Ascending aorta (tissue), 2 donors: Measurements from ENCODE around the gene COPG2. TPM values are rescaled to one million over a fixed set of nuclear protein-coding genes. Genes with fewer than 3 reads are reported as not detected.

ENCODE experiments used
- DNase-seq, 2 donors: peaks; one replicate each; pipeline ENCODE4 v3.0.0-alpha.2; 2019; ENCODE audit warnings: low spot score in 2 of 2
- H3K27ac ChIP-seq, 2 donors: fragments of 200-600 bp; sonication (generic); one replicate each; pipeline ENCODE4 v1.5.1; 2016 to 2017; ENCODE audit warnings: mild to moderate bottlenecking in 1 of 2
- H3K27me3 ChIP-seq: fragments of 200-600 bp; sonication (generic); one replicate; pipeline ENCODE4 v1.5.1; 2017
- H3K36me3 ChIP-seq, 2 donors: fragments of 200-600 bp; sonication (generic); one replicate each; pipeline ENCODE4 v1.5.1; 2016
- H3K4me1 ChIP-seq, 2 donors: fragments of 200-600 bp; sonication (generic); one replicate each; pipeline ENCODE4 v1.5.1; 2016 to 2017; ENCODE audit warnings: mild to moderate bottlenecking in 1 of 2
- H3K4me3 ChIP-seq, 2 donors: fragments of 200-600 bp; sonication (generic); one replicate each; pipeline ENCODE4 v1.5.1; 2016 to 2017; ENCODE audit warnings: mild to moderate bottlenecking in 1 of 2
- H3K9me3 ChIP-seq, 2 donors: fragments of 200-600 bp; sonication (generic); one replicate each; pipeline ENCODE4 v1.5.1; 2016
- intact Hi-C: fragments of 100-400 bp; cut with DNase I; formaldehyde crosslinking; loops from one replicate; pipeline ENCODE4 v1.15.1; 2023
- total RNA-seq: library from RNA; depleted of rRNA; stranded (reverse); fragments of >200 nt; gene quantifications from one replicate; pipeline ENCODE4 v1.1.0, GENCODE V29; 2016
- TF ChIP-seq, protein P1 (sequence below), 3 experiments: fragments of 200-600 bp in 2 of 3; fragments of 450-650 bp in 1 of 3; sonication (generic) in 2 of 3; IDR thresholded peaks; one replicate each; pipeline ENCODE4 v1.5.1; 2016 to 2019; ENCODE audit warnings: antibody characterized with exemption in 3 of 3, mild to moderate bottlenecking in 1 of 3, moderate library complexity in 1 of 3

COPG2 gene
- total RNA-seq, 1 donor from 2014 or later = 5.4 TPM

DNA sequence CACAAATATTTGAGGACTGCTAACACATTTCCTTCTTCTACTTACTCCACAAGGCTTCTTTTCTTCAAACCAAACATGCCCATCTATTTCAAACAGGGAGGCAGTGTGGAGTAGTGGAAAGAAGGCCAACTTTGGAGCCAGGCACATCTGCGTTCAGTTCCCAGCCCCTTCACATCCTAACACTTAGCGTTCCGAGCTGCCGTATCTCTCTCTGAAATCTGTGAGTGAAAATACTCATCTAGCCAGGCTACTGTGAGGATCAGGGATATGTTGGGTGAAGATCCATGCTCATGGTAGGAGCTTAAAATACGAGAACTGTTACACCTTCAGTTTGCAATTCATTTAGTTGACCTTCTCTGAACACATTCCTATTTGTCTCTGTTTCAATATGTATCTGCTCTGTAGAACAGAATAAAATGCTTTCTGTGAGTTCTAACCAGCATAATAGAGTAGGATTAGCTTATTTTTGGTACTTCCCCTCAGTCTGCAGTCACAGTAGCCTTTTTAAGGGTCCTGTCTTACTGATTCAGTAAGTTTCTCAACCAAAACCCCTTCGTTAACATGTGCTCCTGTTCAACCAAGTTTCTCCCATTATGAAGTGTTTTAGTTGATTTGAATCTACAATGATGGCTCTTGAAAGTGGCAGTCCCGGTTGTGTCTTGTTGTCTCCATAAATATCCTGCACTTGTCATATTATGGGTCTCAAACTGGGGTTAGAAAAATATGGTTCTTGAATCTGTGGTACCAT is 180.0 kb downstream of the COPG2 start:
- no peaks in the 10 kb centered on the region for H3K27me3 ChIP-seq
- peaks cover 0 to 20% of the 10 kb centered on the region in 2 donors for H3K4me1 ChIP-seq
- no peak for DNase-seq
- intact Hi-C loops = loop anchor here (5.0 kb wide), 2 partner anchors 46 to 211 kb away; partner anchors contain the start of gene CEP41
- H3K9me3 ChIP-seq = no peaks in the 10 kb centered on the region
- TF ChIP-seq, protein P1, sequence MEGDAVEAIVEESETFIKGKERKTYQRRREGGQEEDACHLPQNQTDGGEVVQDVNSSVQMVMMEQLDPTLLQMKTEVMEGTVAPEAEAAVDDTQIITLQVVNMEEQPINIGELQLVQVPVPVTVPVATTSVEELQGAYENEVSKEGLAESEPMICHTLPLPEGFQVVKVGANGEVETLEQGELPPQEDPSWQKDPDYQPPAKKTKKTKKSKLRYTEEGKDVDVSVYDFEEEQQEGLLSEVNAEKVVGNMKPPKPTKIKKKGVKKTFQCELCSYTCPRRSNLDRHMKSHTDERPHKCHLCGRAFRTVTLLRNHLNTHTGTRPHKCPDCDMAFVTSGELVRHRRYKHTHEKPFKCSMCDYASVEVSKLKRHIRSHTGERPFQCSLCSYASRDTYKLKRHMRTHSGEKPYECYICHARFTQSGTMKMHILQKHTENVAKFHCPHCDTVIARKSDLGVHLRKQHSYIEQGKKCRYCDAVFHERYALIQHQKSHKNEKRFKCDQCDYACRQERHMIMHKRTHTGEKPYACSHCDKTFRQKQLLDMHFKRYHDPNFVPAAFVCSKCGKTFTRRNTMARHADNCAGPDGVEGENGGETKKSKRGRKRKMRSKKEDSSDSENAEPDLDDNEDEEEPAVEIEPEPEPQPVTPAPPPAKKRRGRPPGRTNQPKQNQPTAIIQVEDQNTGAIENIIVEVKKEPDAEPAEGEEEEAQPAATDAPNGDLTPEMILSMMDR (IDR thresholded peaks at IDR 0.05) = no peak
- no peaks in the 10 kb centered on the region for H3K36me3 ChIP-seq
- no peak overlapping the region for H3K4me3 ChIP-seq
- no peak overlapping the region for H3K27ac ChIP-seq

DNA sequence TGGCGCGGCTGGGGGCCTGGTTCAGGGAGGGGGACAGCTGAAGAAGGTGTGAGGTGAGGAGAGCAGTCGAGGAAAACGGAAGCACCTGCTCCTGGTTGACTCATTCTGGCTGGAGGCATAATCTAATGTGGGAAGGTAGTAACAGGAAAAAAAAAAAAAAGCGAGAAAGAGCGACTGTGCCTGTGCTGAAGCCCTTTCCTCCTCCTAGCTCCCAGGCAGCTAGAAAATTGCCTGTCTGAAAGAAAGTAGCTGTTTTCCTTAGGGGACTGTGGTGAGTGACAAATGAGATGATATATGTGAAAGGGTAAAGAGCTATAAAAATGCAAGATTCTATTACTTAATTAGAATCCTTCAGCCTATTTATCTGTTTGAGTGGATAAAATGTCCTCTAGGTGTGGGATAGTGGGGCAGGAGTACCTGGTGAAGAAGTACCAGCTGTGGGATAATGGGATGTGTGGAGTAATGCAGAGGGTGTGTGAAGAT is 181.6 kb downstream of the COPG2 start:
- H3K27ac ChIP-seq = no peak overlapping the region
- intact Hi-C loops = loop anchor here (5.0 kb wide), 2 partner anchors 45 to 210 kb away; partner anchors contain the start of gene CEP41
- H3K27me3 ChIP-seq = no peaks in the 10 kb centered on the region

DNA sequence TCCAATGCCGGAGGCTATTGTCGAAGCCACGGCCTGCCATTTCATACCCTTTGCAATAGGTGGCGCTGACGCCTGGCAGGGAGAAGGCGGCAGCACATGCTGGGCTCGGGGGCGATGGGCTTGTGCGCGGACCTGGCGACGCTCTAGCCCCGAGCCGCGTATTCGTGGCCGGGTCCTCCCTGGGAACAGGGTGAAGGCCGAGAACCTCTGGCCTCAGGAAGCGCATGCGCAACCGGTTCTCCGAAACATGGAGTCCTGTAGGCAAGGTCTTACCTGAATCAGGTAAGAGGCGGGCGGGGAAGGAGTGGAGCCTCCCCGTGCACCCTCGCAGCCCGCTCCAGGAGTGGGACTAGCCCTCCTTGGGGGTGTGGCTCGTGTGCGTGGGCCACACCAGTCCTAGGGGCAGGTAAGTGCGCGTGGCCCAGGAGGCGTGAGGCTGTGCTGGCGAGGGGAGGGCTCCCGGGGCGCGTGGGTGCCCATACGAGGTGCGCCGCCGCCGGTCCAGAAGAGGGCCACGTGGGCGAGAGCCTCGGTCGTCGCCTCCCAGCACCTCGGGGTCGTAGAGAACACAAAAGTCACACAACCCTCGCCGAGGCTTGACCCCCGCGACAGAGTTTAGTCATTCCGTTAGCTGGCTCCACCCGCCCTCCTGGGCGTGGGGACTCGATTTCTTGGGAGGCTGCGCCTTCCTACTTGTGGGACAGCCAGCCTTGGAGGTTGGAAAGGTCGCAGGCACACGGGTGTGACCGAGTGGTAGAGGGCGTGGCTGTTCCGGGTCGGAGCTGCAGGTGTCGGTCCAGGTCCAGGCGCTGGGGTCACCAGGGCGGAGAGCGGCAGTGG is 182.2 kb downstream of the COPG2 start:
- Histone ChIP-seq H3K36me3 (no peaks in the 10 kb centered on the region), H3K4me3 (peak overlapping the region; percentile 58 to 71), H3K27ac (no peak overlapping the region), H3K27me3 (no peaks in the 10 kb centered on the region), H3K4me1 (peaks cover 0 to 14% of the 10 kb centered on the region in 2 donors), H3K9me3 (no peaks in the 10 kb centered on the region)
- DNase-seq = no peak
- TF ChIP-seq, protein P1 (IDR thresholded peaks at IDR 0.05) = peak; percentile 39 to 72 (median 53)
- intact Hi-C loops = loop anchor here (5.0 kb wide), 2 partner anchors 44 to 209 kb away; partner anchors contain the start of gene CEP41

More for the DNA sequence above, 181.6 kb downstream of the COPG2 start:
- H3K9me3 ChIP-seq = no peaks in the 10 kb centered on the region
- DNase-seq = no peak
- H3K36me3 ChIP-seq = no peaks in the 10 kb centered on the region
- peaks cover 0 to 20% of the 10 kb centered on the region in 2 donors for H3K4me1 ChIP-seq
- TF ChIP-seq, protein P1 (IDR thresholded peaks at IDR 0.05) = no peak
- H3K4me3 ChIP-seq = peak overlapping the region; percentile 58 to 71

DNA sequence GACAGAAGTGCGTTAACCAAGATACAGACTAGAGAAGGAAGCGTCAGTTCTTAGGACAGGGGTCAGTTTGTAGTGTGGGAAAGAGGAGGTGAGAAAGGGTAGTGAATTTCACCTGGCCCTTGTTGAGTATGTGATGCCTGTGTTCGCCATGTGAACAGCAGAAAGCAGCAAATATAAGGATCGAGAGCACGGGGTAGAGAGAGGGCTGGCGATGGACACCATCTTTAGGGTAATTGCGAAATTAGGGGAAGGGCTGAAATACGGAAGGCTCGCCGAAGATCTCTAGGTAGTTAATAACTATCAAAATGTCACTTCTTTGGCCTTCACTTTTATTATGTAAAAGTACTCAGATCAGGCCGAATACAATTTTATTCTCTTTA is 182.8 kb downstream of the COPG2 start:
- no peaks in the 10 kb centered on the region for H3K27me3 ChIP-seq
- intact Hi-C loops = loop anchor here (5.0 kb wide), 2 partner anchors 43 to 208 kb away; partner anchors contain the start of gene CEP41
- no peak overlapping the region for H3K27ac ChIP-seq

DNA sequence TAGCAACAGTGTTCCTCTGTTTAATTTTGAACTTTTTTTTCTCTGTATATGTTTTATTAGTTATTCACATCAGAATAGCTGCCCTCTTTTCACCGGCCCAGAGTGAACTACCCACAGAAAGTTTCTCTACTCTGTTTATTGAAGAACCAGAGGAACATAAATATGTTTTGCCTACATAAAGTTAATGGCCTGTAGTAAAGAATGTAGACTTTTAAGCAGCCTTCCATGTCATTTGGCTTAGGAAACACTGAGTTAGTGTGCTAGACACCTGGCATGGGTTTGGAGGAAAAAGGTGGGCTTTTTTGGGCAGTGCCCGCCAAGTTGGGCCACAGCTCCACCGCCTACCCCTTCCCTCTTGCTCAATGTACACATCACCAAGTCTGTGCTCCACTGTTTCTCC is 185.5 kb downstream of the COPG2 start:
- H3K9me3 ChIP-seq = peaks cover 0 to 7% of the 10 kb centered on the region in 2 donors
- H3K4me1 ChIP-seq = peaks cover 0 to 3% of the 10 kb centered on the region in 2 donors
- no peak overlapping the region for H3K4me3 ChIP-seq
- TF ChIP-seq, protein P1 (IDR thresholded peaks at IDR 0.05) = no peak
- intact Hi-C loops = no loop called here
- H3K27me3 ChIP-seq = no peaks in the 10 kb centered on the region
- H3K27ac ChIP-seq = no peak overlapping the region
- no peaks in the 10 kb centered on the region for H3K36me3 ChIP-seq
- DNase-seq = no peak

More for the DNA sequence above, 182.8 kb downstream of the COPG2 start:
- H3K9me3 ChIP-seq = no peaks in the 10 kb centered on the region
- H3K4me1 ChIP-seq = peaks cover 0 to 11% of the 10 kb centered on the region in 2 donors
- H3K36me3 ChIP-seq = no peaks in the 10 kb centered on the region
- TF ChIP-seq, protein P1 (IDR thresholded peaks at IDR 0.05) = no peak
- no peak for DNase-seq
- H3K4me3 ChIP-seq = peak overlapping the region; percentile 58 to 71
